EL (cell line): ENCODE data around the gene OSGIN1.
A peak's percentile ranks its signal among the peaks of the same experiment; 100 is the strongest.

Experiments
- DNase-seq: peaks from one replicate; pipeline ENCODE4 v3.0.0-alpha.2; 2016

OSGIN1 gene

GRCh38 chr16:83958846-83959565, 6.0 kb downstream of the OSGIN1 start:
- no peak for DNase-seq

- no peak for DNase-seq
Measured at GRCh38 chr16:83959656-83960434, 6.8 kb downstream of the OSGIN1 start.

GRCh38 chr16:83960521-83961249, 7.6 kb downstream of the OSGIN1 start:
- no peak for DNase-seq

- no peak for DNase-seq
Measured at GRCh38 chr16:83961591-83961990, 8.6 kb downstream of the OSGIN1 start.

- no peak for DNase-seq
Measured at GRCh38 chr16:83963277-83964119, 10.5 kb downstream of the OSGIN1 start.

- no peak for DNase-seq
Measured at GRCh38 chr16:83964684-83965443, 11.8 kb downstream of the OSGIN1 start.

GRCh38 chr16:83965444-83966152, 12.6 kb downstream of the OSGIN1 start:
- DNase-seq, result no peak

- DNase-seq, result no peak
Measured at GRCh38 chr16:83966153-83966696, 13.2 kb downstream of the OSGIN1 start.

- no peak for DNase-seq
Measured at GRCh38 chr16:83967091-83967490, 14.1 kb downstream of the OSGIN1 start.

- peak; percentile 30 for DNase-seq
Measured at GRCh38 chr16:83967838-83968305, 14.8 kb downstream of the OSGIN1 start, which contains the start of gene NECAB2. NECAB2 (plus strand) TSS chr16:83968244; CDS start chr16:83968649, 405 bp downstream.

- DNase-seq, result no peak
Measured at GRCh38 chr16:83968306-83968851, 15.3 kb downstream of the OSGIN1 start.

GRCh38 chr16:83968891-83969649, 16.0 kb downstream of the OSGIN1 start:
- no peak for DNase-seq

- no peak for DNase-seq
Measured at GRCh38 chr16:83969771-83970429, 16.9 kb downstream of the OSGIN1 start.

- no peak for DNase-seq
Measured at GRCh38 chr16:83970430-83970815, 17.4 kb downstream of the OSGIN1 start.

GRCh38 chr16:83971165-83972130, 18.4 kb downstream of the OSGIN1 start:
- DNase-seq, result no peak

- DNase-seq, result no peak
Measured at GRCh38 chr16:83972256-83973008, 19.4 kb downstream of the OSGIN1 start.

GRCh38 chr16:83973077-83973476, 20.0 kb downstream of the OSGIN1 start:
- DNase-seq, result no peak
